SK-N-SH treated with all-trans-retinoic acid at 6 μM for 48 hours (cell line): Measurements from ENCODE around the gene PDIK1L.

ENCODE experiments used
- ARNTL ChIP-seq: fragments of 450-650 bp; formaldehyde crosslinking; IDR thresholded peaks from 2 replicates; pipeline ENCODE4 v1.5.0; 2020; ENCODE audit warnings: low read depth, mild to moderate bottlenecking, moderate library complexity, borderline replicate concordance
- BACH2 ChIP-seq: fragments of 250-450 bp; sonication (Bioruptor Pico); IDR thresholded peaks from 2 replicates; pipeline ENCODE4 v1.9.0; 2021; ENCODE audit warnings: mild to moderate bottlenecking, borderline replicate concordance
- OSR1 ChIP-seq: fragments of 250-450 bp; sonication (Bioruptor Pico); IDR thresholded peaks from 2 replicates; pipeline ENCODE4 v1.8.0; 2022; ENCODE audit warnings: moderate library complexity, mild to moderate bottlenecking, inconsistent platforms
- PPARA ChIP-seq: fragments of 250-450 bp; sonication (Bioruptor Pico); IDR thresholded peaks from 2 replicates; pipeline ENCODE4 v1.5.0; 2020; ENCODE audit warnings: mild to moderate bottlenecking, borderline replicate concordance
- RARB ChIP-seq: fragments of 250-450 bp; sonication (Bioruptor Pico); IDR thresholded peaks from 2 replicates; pipeline ENCODE4 v1.8.0; 2021; ENCODE audit warnings: mild to moderate bottlenecking, moderate library complexity
- TCF4 ChIP-seq: fragments of 250-450 bp; sonication (Bioruptor Pico); IDR thresholded peaks from 2 replicates; pipeline ENCODE4 v1.8.0; 2021; ENCODE audit warnings: mild to moderate bottlenecking, moderate library complexity, borderline replicate concordance
- ZFP3 ChIP-seq: fragments of 250-450 bp; sonication (Bioruptor Pico); IDR thresholded peaks from 2 replicates; pipeline ENCODE4 v1.5.0; 2020; ENCODE audit warnings: mild to moderate bottlenecking, moderate library complexity
- ZFP30 ChIP-seq: fragments of 450-650 bp; formaldehyde crosslinking; IDR thresholded peaks from 2 replicates; pipeline ENCODE4 v1.5.0; 2022; ENCODE audit warnings: mild to moderate bottlenecking, moderate library complexity
- ZNF565 ChIP-seq: fragments of 450-650 bp; formaldehyde crosslinking; conservative IDR thresholded peaks from 2 replicates; pipeline ENCODE4 v1.5.0; 2020; ENCODE audit warnings: low read depth, mild to moderate bottlenecking, moderate library complexity
- ZNF70 ChIP-seq: fragments of 450-650 bp; formaldehyde crosslinking; IDR thresholded peaks from 2 replicates; pipeline ENCODE4 v1.5.0; 2020; ENCODE audit warnings: mild to moderate bottlenecking, moderate library complexity
- ZNF8 ChIP-seq: fragments of 450-650 bp; formaldehyde crosslinking; IDR thresholded peaks from 2 replicates; pipeline ENCODE4 v1.5.0; 2020; ENCODE audit warnings: mild to moderate bottlenecking, moderate library complexity
- TF ChIP-seq, protein P1 (sequence below): fragments of 250-450 bp; sonication (Bioruptor Pico); IDR thresholded peaks from 2 replicates; pipeline ENCODE4 v1.5.1; 2020; ENCODE audit warnings: low read depth, mild to moderate bottlenecking, moderate library complexity
- TF ChIP-seq, protein P2 (sequence below): fragments of 250-450 bp; sonication (Bioruptor Pico); IDR thresholded peaks from 2 replicates; pipeline ENCODE4 v1.8.0; 2020; ENCODE audit warnings: mild to moderate bottlenecking, moderate library complexity, borderline replicate concordance
- TF ChIP-seq, protein P3 (sequence below): fragments of 250-450 bp; sonication (Bioruptor Pico); IDR thresholded peaks from 2 replicates; pipeline ENCODE4 v1.8.0; 2021; ENCODE audit warnings: low read depth, mild to moderate bottlenecking, moderate library complexity, borderline replicate concordance

DNA sequence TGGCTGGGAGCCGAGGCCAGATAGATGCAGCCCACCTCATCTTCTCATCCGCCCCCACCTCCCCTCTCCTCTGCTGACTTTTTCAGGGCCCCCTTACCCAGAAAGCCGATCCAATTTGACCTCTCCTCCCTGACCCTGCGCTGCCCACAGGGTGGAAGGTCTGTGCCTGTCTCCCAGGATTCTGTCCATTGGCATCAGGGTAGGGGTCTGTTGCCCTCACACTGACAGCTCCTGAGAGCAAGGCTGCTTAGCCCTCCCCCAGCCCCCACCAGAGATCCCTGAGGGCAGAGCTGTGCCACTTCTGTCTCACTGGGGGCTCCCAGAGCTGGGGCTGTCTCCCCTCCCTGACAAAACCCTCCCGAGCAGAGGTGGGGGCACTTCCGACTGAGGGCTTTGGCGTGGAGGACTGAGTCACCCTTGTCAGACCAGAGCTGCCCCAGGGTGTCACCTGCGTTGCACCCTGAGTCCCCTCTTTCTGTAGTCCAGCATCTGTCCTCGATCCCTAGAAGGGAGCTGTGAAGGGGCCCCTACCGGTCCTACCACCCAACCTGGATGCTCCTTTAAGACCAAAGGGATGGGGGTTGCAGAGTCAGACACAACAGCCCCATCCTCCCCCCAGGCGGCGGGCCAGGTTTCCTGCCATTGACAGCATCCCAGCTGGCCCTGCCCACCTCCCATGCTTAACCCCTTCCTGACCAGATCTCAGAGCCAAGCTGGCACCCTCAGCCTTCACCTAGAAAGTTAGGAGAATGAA is 44.8 kb downstream of the PDIK1L start:
- no peak for TF ChIP-seq OSR1 (CRISPR knock-in tag)
- TF ChIP-seq TCF4 (CRISPR knock-in tag), result no peak
- TF ChIP-seq ZFP30, result no peak
- no peak for TF ChIP-seq ZNF70 (CRISPR knock-in tag)
- no peak for TF ChIP-seq RARB (CRISPR knock-in tag)
- TF ChIP-seq, protein P1, sequence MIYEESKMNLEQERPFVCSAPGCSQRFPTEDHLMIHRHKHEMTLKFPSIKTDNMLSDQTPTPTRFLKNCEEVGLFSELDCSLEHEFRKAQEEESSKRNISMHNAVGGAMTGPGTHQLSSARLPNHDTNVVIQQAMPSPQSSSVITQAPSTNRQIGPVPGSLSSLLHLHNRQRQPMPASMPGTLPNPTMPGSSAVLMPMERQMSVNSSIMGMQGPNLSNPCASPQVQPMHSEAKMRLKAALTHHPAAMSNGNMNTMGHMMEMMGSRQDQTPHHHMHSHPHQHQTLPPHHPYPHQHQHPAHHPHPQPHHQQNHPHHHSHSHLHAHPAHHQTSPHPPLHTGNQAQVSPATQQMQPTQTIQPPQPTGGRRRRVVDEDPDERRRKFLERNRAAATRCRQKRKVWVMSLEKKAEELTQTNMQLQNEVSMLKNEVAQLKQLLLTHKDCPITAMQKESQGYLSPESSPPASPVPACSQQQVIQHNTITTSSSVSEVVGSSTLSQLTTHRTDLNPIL (CRISPR knock-in tag), result no peak
- no peak for TF ChIP-seq ZFP3
- TF ChIP-seq, protein P2, sequence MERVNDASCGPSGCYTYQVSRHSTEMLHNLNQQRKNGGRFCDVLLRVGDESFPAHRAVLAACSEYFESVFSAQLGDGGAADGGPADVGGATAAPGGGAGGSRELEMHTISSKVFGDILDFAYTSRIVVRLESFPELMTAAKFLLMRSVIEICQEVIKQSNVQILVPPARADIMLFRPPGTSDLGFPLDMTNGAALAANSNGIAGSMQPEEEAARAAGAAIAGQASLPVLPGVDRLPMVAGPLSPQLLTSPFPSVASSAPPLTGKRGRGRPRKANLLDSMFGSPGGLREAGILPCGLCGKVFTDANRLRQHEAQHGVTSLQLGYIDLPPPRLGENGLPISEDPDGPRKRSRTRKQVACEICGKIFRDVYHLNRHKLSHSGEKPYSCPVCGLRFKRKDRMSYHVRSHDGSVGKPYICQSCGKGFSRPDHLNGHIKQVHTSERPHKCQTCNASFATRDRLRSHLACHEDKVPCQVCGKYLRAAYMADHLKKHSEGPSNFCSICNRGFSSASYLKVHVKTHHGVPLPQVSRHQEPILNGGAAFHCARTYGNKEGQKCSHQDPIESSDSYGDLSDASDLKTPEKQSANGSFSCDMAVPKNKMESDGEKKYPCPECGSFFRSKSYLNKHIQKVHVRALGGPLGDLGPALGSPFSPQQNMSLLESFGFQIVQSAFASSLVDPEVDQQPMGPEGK (CRISPR knock-in tag), result no peak
- no peak for TF ChIP-seq ZNF565 (CRISPR knock-in tag)
- no peak for TF ChIP-seq ARNTL (CRISPR knock-in tag)
- TF ChIP-seq, protein P3, sequence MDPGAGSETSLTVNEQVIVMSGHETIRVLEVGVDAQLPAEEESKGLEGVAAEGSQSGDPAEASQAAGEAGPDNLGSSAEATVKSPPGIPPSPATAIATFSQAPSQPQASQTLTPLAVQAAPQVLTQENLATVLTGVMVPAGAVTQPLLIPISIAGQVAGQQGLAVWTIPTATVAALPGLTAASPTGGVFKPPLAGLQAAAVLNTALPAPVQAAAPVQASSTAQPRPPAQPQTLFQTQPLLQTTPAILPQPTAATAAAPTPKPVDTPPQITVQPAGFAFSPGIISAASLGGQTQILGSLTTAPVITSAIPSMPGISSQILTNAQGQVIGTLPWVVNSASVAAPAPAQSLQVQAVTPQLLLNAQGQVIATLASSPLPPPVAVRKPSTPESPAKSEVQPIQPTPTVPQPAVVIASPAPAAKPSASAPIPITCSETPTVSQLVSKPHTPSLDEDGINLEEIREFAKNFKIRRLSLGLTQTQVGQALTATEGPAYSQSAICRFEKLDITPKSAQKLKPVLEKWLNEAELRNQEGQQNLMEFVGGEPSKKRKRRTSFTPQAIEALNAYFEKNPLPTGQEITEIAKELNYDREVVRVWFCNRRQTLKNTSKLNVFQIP (CRISPR knock-in tag), result no peak
- no peak for TF ChIP-seq BACH2
- TF ChIP-seq PPARA (CRISPR knock-in tag), result no peak
- no peak for TF ChIP-seq ZNF8 (CRISPR knock-in tag)
